SK-N-SH (cell line): Measurements from ENCODE around the gene RALGDS. TPM values are rescaled to one million over a fixed set of nuclear protein-coding genes. Genes with fewer than 3 reads are reported as not detected.

Experiments
- CTCF ChIA-PET: fragments of 300-600, 350-600 bp; formaldehyde crosslinking; extraction: SDS; loops from one replicate; lab custom pipeline; 2021; lab: Yijun Ruan, JAX
- POLR2A ChIA-PET: fragments of 350-600 bp; sonication (Branson Sonifier 250); formaldehyde crosslinking; extraction: SDS; loops from one replicate; lab custom pipeline; 2020; ENCODE audit warnings: antibody characterized with exemption, inconsistent platforms; lab: Yijun Ruan, JAX
- DNase-seq: peaks from one replicate; pipeline ENCODE4 v3.0.0; 2012
- H2AFZ ChIP-seq: fragments of 200-600 bp; sonication (generic); 2 replicates; pipeline ENCODE4 v1.8.1; 2016; ENCODE audit warnings: antibody characterized with exemption, mild to moderate bottlenecking, low read depth
- H3F3A ChIP-seq: fragments of 200-600 bp; sonication (generic); replicated peaks from 2 replicates; pipeline ENCODE3; 2016; ENCODE audit warnings: antibody characterized with exemption, mild to moderate bottlenecking; ENCODE audit not compliant: insufficient read depth
- H3K27ac ChIP-seq, 2 experiments: fragments of 200-500 bp in 1 of 2; fragments of 200-600 bp in 1 of 2; sonication (Bioruptor generic) in 1 of 2; sonication (generic), shearing (Covaris generic) in 1 of 2; 2 replicates each; pipeline versions ENCODE4 v1.5.1 to v1.6.1; 2014 to 2016; ENCODE audit warnings: low read depth in 2 of 2, inconsistent platforms in 1 of 2, low read length in 1 of 2, mild to moderate bottlenecking in 1 of 2, mixed read lengths in 1 of 2
- H3K27me3 ChIP-seq: fragments of 200-600 bp; sonication (generic), shearing (Covaris generic); 2 replicates; pipeline ENCODE4 v1.6.1; 2016; ENCODE audit warnings: mixed run types; ENCODE audit not compliant: insufficient read depth
- H3K36me3 ChIP-seq, 2 experiments: fragments of 200-500 bp in 1 of 2; fragments of 200-600 bp in 1 of 2; sonication (Bioruptor generic) in 1 of 2; sonication (generic) in 1 of 2; replicated peaks in 1 of 2; 2 replicates each; pipeline versions ENCODE3 to v1.5.1; 2014 to 2016; ENCODE audit warnings: low read length in 1 of 2, mild to moderate bottlenecking in 1 of 2; ENCODE audit not compliant: insufficient read depth in 2 of 2, control insufficient read depth in 1 of 2
- H3K4me1 ChIP-seq, 2 experiments: fragments of 200-500 bp in 1 of 2; fragments of 200-600 bp in 1 of 2; sonication (Bioruptor generic) in 1 of 2; sonication (generic), shearing (Covaris generic) in 1 of 2; 2 replicates each; pipeline versions ENCODE4 v1.5.1 to v1.6.1; 2014 to 2016; ENCODE audit warnings: low read depth in 1 of 2, low read length in 1 of 2, mixed run types in 1 of 2; ENCODE audit not compliant: insufficient read depth in 2 of 2, control insufficient read depth in 1 of 2
- H3K4me2 ChIP-seq: fragments of 200-600 bp; sonication (generic), shearing (Covaris generic); 2 replicates; pipeline ENCODE4 v1.6.1; 2017; ENCODE audit warnings: mixed run types
- H3K4me3 ChIP-seq, 2 experiments: fragments of 200-500 bp in 1 of 2; fragments of 200-600 bp in 1 of 2; sonication (Bioruptor generic) in 1 of 2; sonication (generic), shearing (Covaris generic) in 1 of 2; 2 replicates each; pipeline versions ENCODE4 v1.5.1 to v1.8.1; 2014 to 2016; ENCODE audit warnings: low read depth in 2 of 2, inconsistent platforms in 1 of 2, low read length in 1 of 2, mild to moderate bottlenecking in 1 of 2, mixed read lengths in 1 of 2, moderate library complexity in 1 of 2
- H3K79me2 ChIP-seq: fragments of 200-600 bp; sonication (generic); 2 replicates; pipeline ENCODE4 v1.8.1; 2017; ENCODE audit warnings: mild to moderate bottlenecking; ENCODE audit not compliant: insufficient read depth
- H3K9ac ChIP-seq: fragments of 200-600 bp; sonication (generic); 2 replicates; pipeline ENCODE4 v1.6.1; 2017; ENCODE audit warnings: mixed run types
- H3K9me2 ChIP-seq: fragments of 200-600 bp; sonication (generic); 2 replicates; pipeline ENCODE4 v1.6.1; 2017; ENCODE audit warnings: mixed run types
- H3K9me3 ChIP-seq: fragments of 200-600 bp; sonication (generic); 2 replicates; pipeline ENCODE4 v1.6.1; 2017; ENCODE audit warnings: mixed run types, mild to moderate bottlenecking, moderate library complexity
- H4K20me1 ChIP-seq: fragments of 200-600 bp; sonication (generic); 2 replicates; pipeline ENCODE4 v1.6.1; 2017; ENCODE audit warnings: mild to moderate bottlenecking, mixed run types; ENCODE audit not compliant: insufficient read depth
- CHD2 ChIP-seq: fragments of 150-350 bp; IDR thresholded peaks from 2 replicates; pipeline ENCODE4 v1.6.1; 2018; ENCODE audit warnings: low read length; ENCODE audit not compliant: partially characterized antibody
- CTCF ChIP-seq: fragments of 200-600 bp; sonication (generic); IDR thresholded peaks from 2 replicates; pipeline ENCODE4 v1.6.1; 2017; ENCODE audit warnings: antibody characterized with exemption, mild to moderate bottlenecking, moderate library complexity
- MAX ChIP-seq: IDR thresholded peaks from 2 replicates; pipeline ENCODE4 v1.4.0; 2012; ENCODE audit warnings: low read depth
- PBX3 ChIP-seq: IDR thresholded peaks from 2 replicates; pipeline ENCODE4; 2012
- POLR2AphosphoS5 ChIP-seq: IDR thresholded peaks from 2 replicates; pipeline ENCODE4 v1.6.1; 2012; ENCODE audit warnings: low read depth, low read length
- ZBTB33 ChIP-seq: IDR thresholded peaks from 2 replicates; pipeline ENCODE4 v1.4.0; 2012; ENCODE audit warnings: low read depth, borderline replicate concordance
- WGBS: methylation state at CpG from one replicate; pipeline ENCODE4 v1.1.6; 2017; ENCODE audit warnings: low lambda C conversion rate; 5-methylcytosine and 5-hydroxymethylcytosine counted together
- polyA plus RNA-seq, 3 experiments: library from polyadenylated mRNA; depleted of rRNA; stranded (reverse); fragments of >200 nt; gene quantifications; 2 replicates each; pipeline ENCODE4 v1.2.3, GENCODE V29; 2012
- TF ChIP-seq, protein P1 (sequence below): IDR thresholded peaks from 2 replicates; pipeline ENCODE4 v1.6.1; 2012; ENCODE audit warnings: mild to moderate bottlenecking, low read depth, low read length, moderate library complexity
- TF ChIP-seq, protein P2 (sequence below): fragments of 150-350 bp; IDR thresholded peaks from 2 replicates; pipeline ENCODE4 v1.6.1; 2017; ENCODE audit warnings: antibody characterized with exemption, low read length, low read depth, borderline replicate concordance
- TF ChIP-seq, protein P3 (sequence below): IDR thresholded peaks from 2 replicates; pipeline ENCODE4 v1.4.0; 2012; ENCODE audit warnings: low read depth, borderline replicate concordance

RALGDS gene
- polyA plus RNA-seq, 1 of the 3 experiments (the other 2 are of a cell fraction), result 64.7 TPM

DNA sequence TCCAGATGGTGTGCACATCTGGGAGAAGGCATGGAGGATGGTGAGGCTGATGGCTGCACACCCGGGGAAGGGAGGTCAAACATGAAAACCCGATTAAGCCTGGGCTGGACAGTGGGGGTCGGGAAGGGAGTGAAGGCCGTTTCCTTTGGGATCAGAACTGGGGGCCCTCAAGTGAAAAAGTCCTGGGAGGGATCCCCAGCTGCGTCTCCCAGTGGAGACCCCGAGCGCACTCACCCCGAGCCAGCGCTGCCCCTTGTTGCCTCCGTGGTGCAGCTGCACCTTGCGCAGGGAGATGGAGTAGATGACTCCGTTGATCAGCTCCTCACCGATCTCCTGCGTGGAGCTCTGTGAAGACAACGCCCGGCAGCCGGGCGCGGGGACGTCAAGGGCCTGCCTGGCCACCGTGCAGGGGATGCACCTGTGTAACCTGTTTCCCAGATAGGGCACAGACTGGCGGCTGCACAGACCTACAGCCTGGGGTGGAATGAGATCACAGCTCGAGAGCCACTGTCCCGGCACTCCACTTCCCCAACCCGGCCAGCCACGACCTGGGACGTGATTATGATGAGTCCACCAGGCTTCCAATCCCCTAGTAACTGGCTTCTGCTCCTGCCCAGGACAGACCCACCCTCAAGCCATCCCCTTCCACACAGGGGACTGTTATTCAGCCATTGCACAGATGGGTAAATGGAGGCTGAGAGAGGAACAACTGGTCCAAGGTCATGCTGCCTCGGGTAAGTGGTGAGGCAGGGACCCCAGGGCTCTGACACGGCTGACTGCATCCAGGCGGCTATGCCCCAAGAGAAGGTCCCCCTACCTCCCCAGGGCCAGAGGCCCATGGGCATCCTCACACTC lies 9.0 kb downstream of the RALGDS start:
- Histone ChIP-seq H3K9me3 (no peaks in the 10 kb centered on the region), H3F3A (no peaks in the 10 kb centered on the region), H3K27me3 (no peaks in the 10 kb centered on the region), H3K4me1 (peaks cover 14 to 56% of the 10 kb centered on the region in 2 experiments), H4K20me1 (peaks cover 63% of the 10 kb centered on the region), H3K9ac (no peak overlapping the region), H3K9me2 (no peaks in the 10 kb centered on the region), H3K27ac (peak overlapping the region in 1 of 2 experiments; percentile 99; a peak in 1 of 4 replicates), H3K79me2 (peaks cover 22% of the 10 kb centered on the region; the same call in 1 of the 2 replicates), H3K4me2 (no peak overlapping the region), H2AFZ (no peak overlapping the region), H3K36me3 (peaks cover 15 to 37% of the 10 kb centered on the region in 2 experiments), H3K4me3 (no peak overlapping the region)
- no peak for TF ChIP-seq ZBTB33
- TF ChIP-seq, protein P1, sequence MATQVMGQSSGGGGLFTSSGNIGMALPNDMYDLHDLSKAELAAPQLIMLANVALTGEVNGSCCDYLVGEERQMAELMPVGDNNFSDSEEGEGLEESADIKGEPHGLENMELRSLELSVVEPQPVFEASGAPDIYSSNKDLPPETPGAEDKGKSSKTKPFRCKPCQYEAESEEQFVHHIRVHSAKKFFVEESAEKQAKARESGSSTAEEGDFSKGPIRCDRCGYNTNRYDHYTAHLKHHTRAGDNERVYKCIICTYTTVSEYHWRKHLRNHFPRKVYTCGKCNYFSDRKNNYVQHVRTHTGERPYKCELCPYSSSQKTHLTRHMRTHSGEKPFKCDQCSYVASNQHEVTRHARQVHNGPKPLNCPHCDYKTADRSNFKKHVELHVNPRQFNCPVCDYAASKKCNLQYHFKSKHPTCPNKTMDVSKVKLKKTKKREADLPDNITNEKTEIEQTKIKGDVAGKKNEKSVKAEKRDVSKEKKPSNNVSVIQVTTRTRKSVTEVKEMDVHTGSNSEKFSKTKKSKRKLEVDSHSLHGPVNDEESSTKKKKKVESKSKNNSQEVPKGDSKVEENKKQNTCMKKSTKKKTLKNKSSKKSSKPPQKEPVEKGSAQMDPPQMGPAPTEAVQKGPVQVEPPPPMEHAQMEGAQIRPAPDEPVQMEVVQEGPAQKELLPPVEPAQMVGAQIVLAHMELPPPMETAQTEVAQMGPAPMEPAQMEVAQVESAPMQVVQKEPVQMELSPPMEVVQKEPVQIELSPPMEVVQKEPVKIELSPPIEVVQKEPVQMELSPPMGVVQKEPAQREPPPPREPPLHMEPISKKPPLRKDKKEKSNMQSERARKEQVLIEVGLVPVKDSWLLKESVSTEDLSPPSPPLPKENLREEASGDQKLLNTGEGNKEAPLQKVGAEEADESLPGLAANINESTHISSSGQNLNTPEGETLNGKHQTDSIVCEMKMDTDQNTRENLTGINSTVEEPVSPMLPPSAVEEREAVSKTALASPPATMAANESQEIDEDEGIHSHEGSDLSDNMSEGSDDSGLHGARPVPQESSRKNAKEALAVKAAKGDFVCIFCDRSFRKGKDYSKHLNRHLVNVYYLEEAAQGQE, result no peak
- TF ChIP-seq PBX3, result no peak
- TF ChIP-seq, protein P2, sequence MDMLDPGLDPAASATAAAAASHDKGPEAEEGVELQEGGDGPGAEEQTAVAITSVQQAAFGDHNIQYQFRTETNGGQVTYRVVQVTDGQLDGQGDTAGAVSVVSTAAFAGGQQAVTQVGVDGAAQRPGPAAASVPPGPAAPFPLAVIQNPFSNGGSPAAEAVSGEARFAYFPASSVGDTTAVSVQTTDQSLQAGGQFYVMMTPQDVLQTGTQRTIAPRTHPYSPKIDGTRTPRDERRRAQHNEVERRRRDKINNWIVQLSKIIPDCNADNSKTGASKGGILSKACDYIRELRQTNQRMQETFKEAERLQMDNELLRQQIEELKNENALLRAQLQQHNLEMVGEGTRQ, result no peak
- TF ChIP-seq CTCF, result no peak
- TF ChIP-seq, protein P3, sequence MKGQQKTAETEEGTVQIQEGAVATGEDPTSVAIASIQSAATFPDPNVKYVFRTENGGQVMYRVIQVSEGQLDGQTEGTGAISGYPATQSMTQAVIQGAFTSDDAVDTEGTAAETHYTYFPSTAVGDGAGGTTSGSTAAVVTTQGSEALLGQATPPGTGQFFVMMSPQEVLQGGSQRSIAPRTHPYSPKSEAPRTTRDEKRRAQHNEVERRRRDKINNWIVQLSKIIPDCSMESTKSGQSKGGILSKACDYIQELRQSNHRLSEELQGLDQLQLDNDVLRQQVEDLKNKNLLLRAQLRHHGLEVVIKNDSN, result no peak
- TF ChIP-seq CHD2, result no peak
- TF ChIP-seq POLR2AphosphoS5, result no peak
- TF ChIP-seq MAX, result no peak
- ChIA-PET CTCF (interaction anchor here (1.4 to 30.3 kb wide), 4 partner anchors 8 to 90 kb away, joined by 3 to 810 read pairs (median 9); no protein-coding TSS in a partner anchor), POLR2A (no interaction called here)
- DNase-seq, result no peak
- WGBS, result 95% methylated on average over 21 of the region's 30 CpGs
